ENCODE data around the gene ZNF532.

DNA sequence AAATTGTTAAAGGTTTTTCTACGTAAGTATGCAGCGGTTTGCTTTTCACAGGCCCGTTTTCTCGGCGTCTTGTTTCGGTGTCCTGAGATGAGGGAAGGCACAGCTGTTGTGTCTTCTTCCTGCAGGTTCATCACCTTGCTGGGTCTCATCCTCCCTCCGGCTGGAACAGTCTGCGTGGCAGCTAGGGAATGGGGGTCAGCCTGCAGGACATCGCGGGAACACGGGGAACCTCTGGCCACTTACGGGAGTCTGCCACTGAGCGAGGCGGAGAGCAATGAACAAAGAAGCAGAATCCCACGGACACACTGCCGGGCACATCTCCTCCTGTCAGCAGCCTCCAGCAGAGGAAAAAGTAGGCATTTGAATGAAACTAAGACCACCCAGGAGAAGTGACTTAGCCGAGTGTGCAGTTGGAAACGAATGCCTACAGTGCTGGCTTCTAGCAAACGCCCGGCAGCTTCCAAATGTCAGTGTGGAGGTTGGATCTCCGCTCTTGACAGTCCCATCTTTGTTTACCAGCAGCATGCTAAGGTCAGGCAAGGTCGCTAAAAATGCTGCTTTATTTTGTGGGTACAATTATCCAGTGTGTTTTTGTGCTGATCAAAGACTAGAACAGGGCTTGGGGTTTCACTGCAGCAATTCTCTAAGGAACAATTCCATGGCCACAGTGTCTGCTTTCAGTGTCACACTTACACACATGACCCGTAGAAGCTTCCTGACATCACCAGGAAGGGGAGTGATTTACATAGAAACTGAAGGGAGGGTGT, 165.2 kb downstream of the ZNF532 start:
- TF ChIP-seq, protein P1, sequence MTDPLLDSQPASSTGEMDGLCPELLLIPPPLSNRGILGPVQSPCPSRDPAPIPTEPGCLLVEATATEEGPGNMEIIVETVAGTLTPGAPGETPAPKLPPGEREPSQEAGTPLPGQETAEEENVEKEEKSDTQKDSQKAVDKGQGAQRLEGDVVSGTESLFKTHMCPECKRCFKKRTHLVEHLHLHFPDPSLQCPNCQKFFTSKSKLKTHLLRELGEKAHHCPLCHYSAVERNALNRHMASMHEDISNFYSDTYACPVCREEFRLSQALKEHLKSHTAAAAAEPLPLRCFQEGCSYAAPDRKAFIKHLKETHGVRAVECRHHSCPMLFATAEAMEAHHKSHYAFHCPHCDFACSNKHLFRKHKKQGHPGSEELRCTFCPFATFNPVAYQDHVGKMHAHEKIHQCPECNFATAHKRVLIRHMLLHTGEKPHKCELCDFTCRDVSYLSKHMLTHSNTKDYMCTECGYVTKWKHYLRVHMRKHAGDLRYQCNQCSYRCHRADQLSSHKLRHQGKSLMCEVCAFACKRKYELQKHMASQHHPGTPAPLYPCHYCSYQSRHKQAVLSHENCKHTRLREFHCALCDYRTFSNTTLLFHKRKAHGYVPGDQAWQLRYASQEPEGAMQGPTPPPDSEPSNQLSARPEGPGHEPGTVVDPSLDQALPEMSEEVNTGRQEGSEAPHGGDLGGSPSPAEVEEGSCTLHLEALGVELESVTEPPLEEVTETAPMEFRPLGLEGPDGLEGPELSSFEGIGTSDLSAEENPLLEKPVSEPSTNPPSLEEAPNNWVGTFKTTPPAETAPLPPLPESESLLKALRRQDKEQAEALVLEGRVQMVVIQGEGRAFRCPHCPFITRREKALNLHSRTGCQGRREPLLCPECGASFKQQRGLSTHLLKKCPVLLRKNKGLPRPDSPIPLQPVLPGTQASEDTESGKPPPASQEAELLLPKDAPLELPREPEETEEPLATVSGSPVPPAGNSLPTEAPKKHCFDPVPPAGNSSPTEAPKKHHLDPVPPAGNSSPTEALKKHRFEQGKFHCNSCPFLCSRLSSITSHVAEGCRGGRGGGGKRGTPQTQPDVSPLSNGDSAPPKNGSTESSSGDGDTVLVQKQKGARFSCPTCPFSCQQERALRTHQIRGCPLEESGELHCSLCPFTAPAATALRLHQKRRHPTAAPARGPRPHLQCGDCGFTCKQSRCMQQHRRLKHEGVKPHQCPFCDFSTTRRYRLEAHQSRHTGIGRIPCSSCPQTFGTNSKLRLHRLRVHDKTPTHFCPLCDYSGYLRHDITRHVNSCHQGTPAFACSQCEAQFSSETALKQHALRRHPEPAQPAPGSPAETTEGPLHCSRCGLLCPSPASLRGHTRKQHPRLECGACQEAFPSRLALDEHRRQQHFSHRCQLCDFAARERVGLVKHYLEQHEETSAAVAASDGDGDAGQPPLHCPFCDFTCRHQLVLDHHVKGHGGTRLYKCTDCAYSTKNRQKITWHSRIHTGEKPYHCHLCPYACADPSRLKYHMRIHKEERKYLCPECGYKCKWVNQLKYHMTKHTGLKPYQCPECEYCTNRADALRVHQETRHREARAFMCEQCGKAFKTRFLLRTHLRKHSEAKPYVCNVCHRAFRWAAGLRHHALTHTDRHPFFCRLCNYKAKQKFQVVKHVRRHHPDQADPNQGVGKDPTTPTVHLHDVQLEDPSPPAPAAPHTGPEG (CRISPR knock-in tag; IDR thresholded peaks at IDR 0.05) = no peak
- TF ChIP-seq KDM1A (CRISPR knock-in tag; IDR thresholded peaks at IDR 0.05) (no peak), CBX2 (IDR thresholded peaks at IDR 0.05; ENCODE audit: low read depth, low read length) (no peak), CBX2 (CRISPR knock-in tag; IDR thresholded peaks at IDR 0.05; ENCODE audit: low read depth) (no peak), MAFK (conservative IDR thresholded peaks at IDR 0.05 in 1 of 2, IDR thresholded peaks at IDR 0.05 in 1 of 2; ENCODE audit: low read length in 2 of 2) (no peak), RFX1 (IDR thresholded peaks at IDR 0.05) (no peak), KLF13 (CRISPR knock-in tag; IDR thresholded peaks at IDR 0.05) (no peak), ZNF629 (CRISPR knock-in tag; conservative IDR thresholded peaks at IDR 0.05) (no peak), ZNF274 (CRISPR knock-in tag; IDR thresholded peaks at IDR 0.05) (no peak)
- TF ChIP-seq, protein P2, sequence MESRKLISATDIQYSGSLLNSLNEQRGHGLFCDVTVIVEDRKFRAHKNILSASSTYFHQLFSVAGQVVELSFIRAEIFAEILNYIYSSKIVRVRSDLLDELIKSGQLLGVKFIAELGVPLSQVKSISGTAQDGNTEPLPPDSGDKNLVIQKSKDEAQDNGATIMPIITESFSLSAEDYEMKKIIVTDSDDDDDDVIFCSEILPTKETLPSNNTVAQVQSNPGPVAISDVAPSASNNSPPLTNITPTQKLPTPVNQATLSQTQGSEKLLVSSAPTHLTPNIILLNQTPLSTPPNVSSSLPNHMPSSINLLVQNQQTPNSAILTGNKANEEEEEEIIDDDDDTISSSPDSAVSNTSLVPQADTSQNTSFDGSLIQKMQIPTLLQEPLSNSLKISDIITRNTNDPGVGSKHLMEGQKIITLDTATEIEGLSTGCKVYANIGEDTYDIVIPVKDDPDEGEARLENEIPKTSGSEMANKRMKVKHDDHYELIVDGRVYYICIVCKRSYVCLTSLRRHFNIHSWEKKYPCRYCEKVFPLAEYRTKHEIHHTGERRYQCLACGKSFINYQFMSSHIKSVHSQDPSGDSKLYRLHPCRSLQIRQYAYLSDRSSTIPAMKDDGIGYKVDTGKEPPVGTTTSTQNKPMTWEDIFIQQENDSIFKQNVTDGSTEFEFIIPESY (CRISPR knock-in tag; IDR thresholded peaks at IDR 0.05) = no peak
